Measurements from ENCODE around the gene PCID2.

GRCh38 chr13:113155201-113155600 is 53.3 kb downstream of the PCID2 start:
- no peak for TF ChIP-seq CTCF (IDR thresholded peaks at IDR 0.05)
- no peak for TF ChIP-seq POLR2A (IDR thresholded peaks at IDR 0.05)

Measured in heart left ventricle (tissue), 13 donors.